Measurements from ENCODE around the gene NMT1.

NMT1 gene

GRCh38 chr17:45086865-45087503 lies 25.9 kb downstream of the NMT1 start:
- ATAC-seq (ENCODE audit: low read depth) (no peak), DNase-seq (ENCODE audit: low spot score) (no peak)
- no peak overlapping the region for H3K27ac ChIP-seq (ENCODE audit: poor library complexity, severe bottlenecking)
- H3K27me3 ChIP-seq (ENCODE audit: insufficient read depth, poor library complexity, severe bottlenecking): no peaks in the 10 kb centered on the region
- H3K4me3 ChIP-seq (ENCODE audit: severe bottlenecking): no peak overlapping the region
- H3K36me3 ChIP-seq (ENCODE audit: low read depth): peaks cover 100% of the 10 kb centered on the region
- no peaks in the 10 kb centered on the region for H3K9me3 ChIP-seq (ENCODE audit: severe bottlenecking)
- no peak for TF ChIP-seq CTCF (IDR thresholded peaks at IDR 0.05; ENCODE audit: poor library complexity, severe bottlenecking)
- peaks cover 2% of the 10 kb centered on the region for H3K4me1 ChIP-seq (ENCODE audit: insufficient read depth, poor library complexity, severe bottlenecking)

GRCh38 chr17:45087504-45087975 lies 26.4 kb downstream of the NMT1 start:
- Histone ChIP-seq H3K36me3 (ENCODE audit: low read depth) (peaks cover 97% of the 10 kb centered on the region), H3K4me1 (ENCODE audit: insufficient read depth, poor library complexity, severe bottlenecking) (peaks cover 5% of the 10 kb centered on the region), H3K9me3 (ENCODE audit: severe bottlenecking) (no peaks in the 10 kb centered on the region), H3K27me3 (ENCODE audit: insufficient read depth, poor library complexity, severe bottlenecking) (no peaks in the 10 kb centered on the region), H3K27ac (ENCODE audit: poor library complexity, severe bottlenecking) (no peak overlapping the region), H3K4me3 (ENCODE audit: severe bottlenecking) (no peak overlapping the region)
- ATAC-seq (ENCODE audit: low read depth): no peak
- DNase-seq (ENCODE audit: low spot score): no peak
- no peak for TF ChIP-seq CTCF (IDR thresholded peaks at IDR 0.05; ENCODE audit: poor library complexity, severe bottlenecking)

- H3K27ac ChIP-seq (ENCODE audit: poor library complexity, severe bottlenecking): no peak overlapping the region
Observed at GRCh38 chr17:45087978-45088377, 26.9 kb downstream of the NMT1 start.

GRCh38 chr17:45088741-45089140 lies 27.6 kb downstream of the NMT1 start:
- Histone ChIP-seq H3K4me3 (ENCODE audit: severe bottlenecking) (no peak overlapping the region), H3K9me3 (ENCODE audit: severe bottlenecking) (no peaks in the 10 kb centered on the region), H3K36me3 (ENCODE audit: low read depth) (peaks cover 92% of the 10 kb centered on the region), H3K27me3 (ENCODE audit: insufficient read depth, poor library complexity, severe bottlenecking) (no peaks in the 10 kb centered on the region), H3K27ac (ENCODE audit: poor library complexity, severe bottlenecking) (no peak overlapping the region), H3K4me1 (ENCODE audit: insufficient read depth, poor library complexity, severe bottlenecking) (peaks cover 17% of the 10 kb centered on the region)
- TF ChIP-seq CTCF (IDR thresholded peaks at IDR 0.05; ENCODE audit: poor library complexity, severe bottlenecking): no peak
- ATAC-seq (ENCODE audit: low read depth) (no peak), DNase-seq (ENCODE audit: low spot score) (no peak)

More at GRCh38 chr17:45087978-45088377, 26.9 kb downstream of the NMT1 start:
- Histone ChIP-seq H3K27me3 (ENCODE audit: insufficient read depth, poor library complexity, severe bottlenecking) (no peaks in the 10 kb centered on the region), H3K4me3 (ENCODE audit: severe bottlenecking) (no peak overlapping the region), H3K9me3 (ENCODE audit: severe bottlenecking) (no peaks in the 10 kb centered on the region), H3K36me3 (ENCODE audit: low read depth) (peaks cover 93% of the 10 kb centered on the region), H3K4me1 (ENCODE audit: insufficient read depth, poor library complexity, severe bottlenecking) (peaks cover 10% of the 10 kb centered on the region)
- ATAC-seq (ENCODE audit: low read depth) (no peak), DNase-seq (ENCODE audit: low spot score) (no peak)
- no peak for TF ChIP-seq CTCF (IDR thresholded peaks at IDR 0.05; ENCODE audit: poor library complexity, severe bottlenecking)

- no peak overlapping the region for H3K4me3 ChIP-seq (ENCODE audit: severe bottlenecking)
- ATAC-seq (ENCODE audit: low read depth): no peak
Observed at GRCh38 chr17:45090711-45091110, 29.6 kb downstream of the NMT1 start.

More at GRCh38 chr17:45090711-45091110, 29.6 kb downstream of the NMT1 start:
- Histone ChIP-seq H3K27ac (ENCODE audit: poor library complexity, severe bottlenecking) (no peak overlapping the region), H3K4me1 (ENCODE audit: insufficient read depth, poor library complexity, severe bottlenecking) (peaks cover 17% of the 10 kb centered on the region), H3K27me3 (ENCODE audit: insufficient read depth, poor library complexity, severe bottlenecking) (no peaks in the 10 kb centered on the region), H3K36me3 (ENCODE audit: low read depth) (peaks cover 91% of the 10 kb centered on the region), H3K9me3 (ENCODE audit: severe bottlenecking) (no peaks in the 10 kb centered on the region)
- no peak for DNase-seq (ENCODE audit: low spot score)
- TF ChIP-seq CTCF (IDR thresholded peaks at IDR 0.05; ENCODE audit: poor library complexity, severe bottlenecking): no peak
